GM18868 (cell line): ENCODE results near the gene SCD.

ENCODE experiments used
- ATAC-seq: cut with Tn5 transposase; IDR thresholded peaks from one replicate; pipeline ENCODE4 v1.9.1; 2021; ENCODE audit warnings: mild to moderate bottlenecking, moderate library complexity; ENCODE audit not compliant: unreplicated experiment

Gene SCD

GRCh38 chr10:100391163-100392002, 44.4 kb downstream of the SCD start:
- no peak for ATAC-seq

- ATAC-seq = no peak
Measured at GRCh38 chr10:100392686-100393003, 45.6 kb downstream of the SCD start.

GRCh38 chr10:100395626-100396025, 48.6 kb downstream of the SCD start:
- ATAC-seq = no peak

GRCh38 chr10:100396605-100397004, 49.6 kb downstream of the SCD start:
- no peak for ATAC-seq

- no peak for ATAC-seq
Measured at GRCh38 chr10:100401631-100402328, 54.7 kb downstream of the SCD start.

- ATAC-seq = no peak
Measured at GRCh38 chr10:100403734-100404133, 56.7 kb downstream of the SCD start.

GRCh38 chr10:100413173-100413572, 66.1 kb downstream of the SCD start:
- ATAC-seq = no peak
